ENCODE measurements around the gene PSMB7.

The PSMB7 gene

DNA sequence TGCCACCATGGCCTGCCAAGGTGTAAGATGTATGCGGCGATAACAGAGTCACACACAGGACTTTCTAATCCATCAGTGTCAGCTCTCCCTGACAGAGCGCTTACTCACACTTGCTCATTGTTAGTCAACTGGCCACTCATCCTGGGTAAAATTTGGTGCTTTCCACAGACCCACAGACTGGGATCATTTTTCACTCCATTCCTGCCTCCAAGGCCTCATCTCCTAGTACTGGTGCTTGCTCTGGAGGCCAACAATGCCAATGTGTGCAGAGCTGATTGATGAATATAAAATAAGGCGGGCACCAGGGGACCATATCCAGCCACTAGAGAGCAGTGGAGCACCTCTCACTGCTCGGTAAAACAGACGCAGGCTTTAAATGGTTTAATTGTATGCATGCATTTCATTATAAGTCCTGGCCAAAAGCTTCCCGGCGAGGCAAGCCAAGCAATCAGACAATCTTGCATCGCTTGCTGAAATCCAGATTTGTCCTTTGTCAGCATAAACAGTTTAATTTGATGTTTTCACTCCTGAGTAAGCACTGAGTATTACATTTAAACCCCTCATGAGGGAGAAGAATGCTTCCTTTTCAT is 22.3 kb downstream of the PSMB7 start:
- Histone ChIP-seq H3K27ac (ENCODE audit: low read length) (no peak overlapping the region), H3K4me2 (ENCODE audit: low read depth, low read length) (no peak overlapping the region), H3K36me3 (replicated peaks; ENCODE audit: insufficient read depth, low read length) (no peaks in the 10 kb centered on the region; the same call in 1 of the 2 replicates), H3K4me1 (ENCODE audit: low read length) (no peaks in the 10 kb centered on the region), H4K20me1 (ENCODE audit: insufficient read depth, low read length) (peaks cover 47% of the 10 kb centered on the region), H3F3A (ENCODE audit: insufficient read depth, low read length) (no peaks in the 10 kb centered on the region), H3K9me3 (replicated peaks; ENCODE audit: insufficient read depth, low read length) (no peaks in the 10 kb centered on the region), H3K4me3 (ENCODE audit: low read length) (no peak overlapping the region), H3K9me2 (replicated peaks; ENCODE audit: insufficient read depth, low read length) (no peaks in the 10 kb centered on the region), H2AFZ (ENCODE audit: low read length) (no peak overlapping the region), H3K27me3 (replicated peaks; ENCODE audit: insufficient read depth, low read length) (no peaks in the 10 kb centered on the region), H3K9ac (ENCODE audit: low read length) (no peak overlapping the region), H3K79me2 (ENCODE audit: low read length) (peaks cover 100% of the 10 kb centered on the region)
- DNase-seq = no peak
- TF ChIP-seq, protein P1, sequence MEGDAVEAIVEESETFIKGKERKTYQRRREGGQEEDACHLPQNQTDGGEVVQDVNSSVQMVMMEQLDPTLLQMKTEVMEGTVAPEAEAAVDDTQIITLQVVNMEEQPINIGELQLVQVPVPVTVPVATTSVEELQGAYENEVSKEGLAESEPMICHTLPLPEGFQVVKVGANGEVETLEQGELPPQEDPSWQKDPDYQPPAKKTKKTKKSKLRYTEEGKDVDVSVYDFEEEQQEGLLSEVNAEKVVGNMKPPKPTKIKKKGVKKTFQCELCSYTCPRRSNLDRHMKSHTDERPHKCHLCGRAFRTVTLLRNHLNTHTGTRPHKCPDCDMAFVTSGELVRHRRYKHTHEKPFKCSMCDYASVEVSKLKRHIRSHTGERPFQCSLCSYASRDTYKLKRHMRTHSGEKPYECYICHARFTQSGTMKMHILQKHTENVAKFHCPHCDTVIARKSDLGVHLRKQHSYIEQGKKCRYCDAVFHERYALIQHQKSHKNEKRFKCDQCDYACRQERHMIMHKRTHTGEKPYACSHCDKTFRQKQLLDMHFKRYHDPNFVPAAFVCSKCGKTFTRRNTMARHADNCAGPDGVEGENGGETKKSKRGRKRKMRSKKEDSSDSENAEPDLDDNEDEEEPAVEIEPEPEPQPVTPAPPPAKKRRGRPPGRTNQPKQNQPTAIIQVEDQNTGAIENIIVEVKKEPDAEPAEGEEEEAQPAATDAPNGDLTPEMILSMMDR (IDR thresholded peaks at IDR 0.05; ENCODE audit: low read length) = no peak
- no peak for TF ChIP-seq EZH2 (optimal IDR thresholded peaks at IDR 0.05; ENCODE audit: low read depth, low read length)

DNA sequence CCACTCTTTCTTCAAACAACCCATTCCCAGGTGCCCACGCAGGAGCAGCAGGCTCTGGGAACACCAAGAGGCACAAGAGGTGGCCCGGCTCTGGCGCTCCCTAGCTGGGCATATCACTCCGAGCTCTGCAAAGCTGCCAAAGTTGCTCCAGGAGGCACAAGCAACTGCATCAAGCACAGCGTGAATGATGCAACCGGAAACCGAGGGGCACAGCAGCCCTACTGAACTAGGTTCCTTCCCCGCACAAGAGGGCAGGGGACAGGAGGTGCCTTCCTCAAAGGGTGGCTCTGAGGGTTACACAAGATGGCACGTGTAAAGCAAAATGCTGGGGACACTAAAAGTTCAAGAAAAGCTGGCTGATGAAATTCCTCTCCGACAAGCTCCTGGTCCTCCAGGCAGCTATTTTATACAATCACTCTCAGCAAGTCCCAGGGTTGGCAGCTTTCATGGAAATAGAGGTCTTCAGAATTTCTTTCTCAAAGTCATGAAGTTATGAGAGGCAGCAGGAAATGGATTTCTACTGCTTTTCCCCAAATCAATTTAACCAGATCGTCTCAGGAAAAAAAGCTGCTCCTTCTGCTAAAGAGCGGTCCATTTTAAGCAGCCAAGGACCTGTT is 22.9 kb downstream of the PSMB7 start:
- TF ChIP-seq, protein P1 (IDR thresholded peaks at IDR 0.05; ENCODE audit: low read length) = no peak
- TF ChIP-seq EZH2 (optimal IDR thresholded peaks at IDR 0.05; ENCODE audit: low read depth, low read length) (no peak), EZH2phosphoT487 (IDR thresholded peaks at IDR 0.05; ENCODE audit: low read length) (no peak)
- DNase-seq = no peak
- no peaks in the 10 kb centered on the region; the same call in 1 of the 2 replicates for H3K36me3 ChIP-seq (replicated peaks; ENCODE audit: insufficient read depth, low read length)
- H2AFZ ChIP-seq (ENCODE audit: low read length) = no peak overlapping the region
- H3F3A ChIP-seq (ENCODE audit: insufficient read depth, low read length) = no peaks in the 10 kb centered on the region
- H3K9me2 ChIP-seq (replicated peaks; ENCODE audit: insufficient read depth, low read length) = no peaks in the 10 kb centered on the region
- no peaks in the 10 kb centered on the region for H3K4me1 ChIP-seq (ENCODE audit: low read length)
- peaks cover 100% of the 10 kb centered on the region for H3K79me2 ChIP-seq (ENCODE audit: low read length)
- no peak overlapping the region for H3K4me3 ChIP-seq (ENCODE audit: low read length)
- H3K27ac ChIP-seq (ENCODE audit: low read length) = no peak overlapping the region
- peaks cover 53% of the 10 kb centered on the region for H4K20me1 ChIP-seq (ENCODE audit: insufficient read depth, low read length)
- H3K9me3 ChIP-seq (replicated peaks; ENCODE audit: insufficient read depth, low read length) = no peaks in the 10 kb centered on the region
- H3K4me2 ChIP-seq (ENCODE audit: low read depth, low read length) = no peak overlapping the region
- no peak overlapping the region for H3K9ac ChIP-seq (ENCODE audit: low read length)
- H3K27me3 ChIP-seq (replicated peaks; ENCODE audit: insufficient read depth, low read length) = no peaks in the 10 kb centered on the region

DNA sequence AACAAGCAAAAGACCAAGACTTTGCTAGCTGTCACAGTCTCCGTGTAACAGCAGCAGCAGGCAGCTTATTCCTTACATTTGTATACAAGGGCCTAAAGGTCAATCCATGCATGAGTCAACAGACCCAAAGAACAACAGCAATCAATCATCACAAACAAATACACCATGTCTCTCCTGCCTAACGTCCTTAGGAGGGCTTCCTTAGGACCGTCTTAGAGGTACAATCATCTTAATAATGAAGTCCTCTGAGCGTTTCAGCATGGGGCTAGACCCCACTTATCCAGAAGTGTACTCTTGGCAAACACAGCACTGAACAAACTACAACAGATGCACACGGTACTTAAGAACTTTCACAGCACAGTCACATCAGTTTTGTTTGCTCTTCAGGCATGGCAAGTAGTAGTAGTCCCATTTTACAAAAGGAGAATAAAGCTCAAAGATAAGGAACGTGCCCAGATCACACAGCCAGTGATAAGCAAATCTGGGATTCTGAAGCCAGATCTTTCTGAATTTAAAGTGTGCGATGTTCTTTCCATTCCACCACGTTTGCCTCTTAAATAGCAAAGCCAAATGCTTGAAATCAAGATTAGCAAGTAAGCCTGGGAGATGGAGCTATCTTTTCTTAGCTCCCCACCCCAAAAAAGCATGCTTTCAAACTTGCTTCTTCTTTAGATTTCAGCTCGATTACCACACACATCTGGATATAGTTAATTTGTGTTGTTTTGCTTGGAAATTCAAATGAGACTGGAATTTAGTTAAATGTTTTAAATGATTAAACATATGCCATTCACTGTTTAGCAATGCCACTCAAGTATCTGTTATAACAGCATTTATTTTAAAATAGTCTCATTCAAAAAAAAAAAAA is 24.2 kb downstream of the PSMB7 start:
- TF ChIP-seq, protein P1 (IDR thresholded peaks at IDR 0.05; ENCODE audit: low read length) = no peak
- TF ChIP-seq EZH2 (optimal IDR thresholded peaks at IDR 0.05; ENCODE audit: low read depth, low read length) (no peak), EZH2phosphoT487 (IDR thresholded peaks at IDR 0.05; ENCODE audit: low read length) (no peak)
- H3K4me1 ChIP-seq (ENCODE audit: low read length) = no peaks in the 10 kb centered on the region
- no peak overlapping the region for H3K4me3 ChIP-seq (ENCODE audit: low read length)
- no peak overlapping the region for H3K27ac ChIP-seq (ENCODE audit: low read length)
- H2AFZ ChIP-seq (ENCODE audit: low read length) = no peak overlapping the region
- no peaks in the 10 kb centered on the region for H3K9me2 ChIP-seq (replicated peaks; ENCODE audit: insufficient read depth, low read length)
- peaks cover 100% of the 10 kb centered on the region for H3K79me2 ChIP-seq (ENCODE audit: low read length)
- H3K27me3 ChIP-seq (replicated peaks; ENCODE audit: insufficient read depth, low read length) = no peaks in the 10 kb centered on the region
- no peaks in the 10 kb centered on the region for H3K9me3 ChIP-seq (replicated peaks; ENCODE audit: insufficient read depth, low read length)
- H3K4me2 ChIP-seq (ENCODE audit: low read depth, low read length) = no peak overlapping the region
- H3F3A ChIP-seq (ENCODE audit: insufficient read depth, low read length) = no peaks in the 10 kb centered on the region
- no peak for DNase-seq
- H3K9ac ChIP-seq (ENCODE audit: low read length) = no peak overlapping the region
- no peaks in the 10 kb centered on the region; the same call in 1 of the 2 replicates for H3K36me3 ChIP-seq (replicated peaks; ENCODE audit: insufficient read depth, low read length)
- H4K20me1 ChIP-seq (ENCODE audit: insufficient read depth, low read length) = peaks cover 57% of the 10 kb centered on the region; the same call in 1 of the 2 replicates

Measured in MM.1S (cell line).